Stimulated activated CD8-positive, alpha-beta memory T cell treated with anti-CD3 and anti-CD28 coated beads, Interleukin-15, amount 100 ng/mL, for 1 hour (primary cell): ENCODE measurements around the gene SLC38A5.
"Not testable (repeated sequence)": the region's sequence is repeated elsewhere in the genome, so short reads cannot be mapped to it uniquely, and the experiment has no call there.

Source experiments
- DNase-seq: peaks from one replicate; pipeline ENCODE4 v3.0.0-alpha.2; 2020; ENCODE audit warnings: low read depth

SLC38A5 gene

DNA sequence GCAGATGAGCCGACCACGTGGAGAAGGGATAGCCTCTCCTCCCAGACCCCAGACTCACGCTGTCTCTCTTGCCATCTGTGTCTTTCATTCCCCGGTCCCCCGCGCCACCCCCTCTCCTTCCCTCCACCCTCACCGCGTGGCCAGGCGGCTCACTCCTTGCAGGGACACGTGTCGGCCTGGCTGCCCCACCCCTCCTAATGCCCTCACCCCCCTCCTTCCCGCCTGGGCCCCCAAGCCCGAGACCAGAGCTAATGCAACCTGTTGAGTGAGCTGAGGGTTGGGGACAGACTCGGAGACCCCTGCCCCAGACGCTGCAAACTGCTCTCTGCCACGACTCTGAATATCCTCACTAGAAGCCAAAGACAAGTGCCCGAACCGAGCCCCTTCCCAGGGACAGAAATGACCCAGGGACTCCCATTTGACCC is 1.8 kb downstream of the SLC38A5 start:
- DNase-seq = no peak

DNA sequence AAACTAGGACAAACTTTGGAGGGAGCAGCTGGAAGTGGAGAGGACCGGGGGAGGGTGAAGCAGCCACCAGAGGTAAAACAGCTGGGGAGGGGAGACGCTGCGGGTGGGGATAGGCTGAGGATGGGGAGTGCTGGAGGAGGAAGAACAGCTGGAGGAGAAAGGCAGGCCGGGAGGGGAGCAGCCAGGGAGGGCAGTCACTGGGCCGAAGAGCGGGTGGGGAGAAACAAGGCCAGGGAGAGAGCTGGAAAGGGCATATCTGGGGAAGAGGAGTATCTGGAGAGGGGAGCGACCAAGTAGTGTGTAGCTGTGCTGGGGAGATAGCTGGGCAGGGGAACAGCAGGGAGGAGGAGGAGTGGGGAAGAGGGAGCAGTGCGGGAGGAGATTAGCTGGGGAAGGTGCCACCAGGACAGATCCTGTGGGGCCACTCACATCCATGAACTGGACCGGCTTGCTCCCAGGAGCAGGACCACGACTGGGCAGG is 2.7 kb downstream of the SLC38A5 start:
- DNase-seq = no peak

DNA sequence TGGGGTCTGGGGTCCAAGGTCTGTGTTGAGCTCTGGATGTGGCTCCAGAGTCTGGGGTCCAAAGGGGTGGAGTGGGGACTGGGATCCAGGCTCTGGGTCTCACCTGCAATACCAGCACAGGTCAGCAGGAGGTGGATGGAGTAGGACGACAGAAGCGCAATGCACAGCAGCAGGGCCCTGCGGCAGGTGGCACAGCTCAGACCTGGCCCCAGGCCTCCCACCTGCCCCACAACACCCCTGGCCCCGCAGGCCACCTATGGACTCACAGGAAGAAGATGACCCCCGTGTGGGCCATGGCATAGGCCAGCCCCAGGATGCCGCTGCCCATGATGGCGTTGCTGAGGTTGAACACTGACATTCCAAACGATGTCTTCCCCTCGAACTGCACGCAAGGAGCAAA is 3.4 kb downstream of the SLC38A5 start:
- no peak for DNase-seq

DNA sequence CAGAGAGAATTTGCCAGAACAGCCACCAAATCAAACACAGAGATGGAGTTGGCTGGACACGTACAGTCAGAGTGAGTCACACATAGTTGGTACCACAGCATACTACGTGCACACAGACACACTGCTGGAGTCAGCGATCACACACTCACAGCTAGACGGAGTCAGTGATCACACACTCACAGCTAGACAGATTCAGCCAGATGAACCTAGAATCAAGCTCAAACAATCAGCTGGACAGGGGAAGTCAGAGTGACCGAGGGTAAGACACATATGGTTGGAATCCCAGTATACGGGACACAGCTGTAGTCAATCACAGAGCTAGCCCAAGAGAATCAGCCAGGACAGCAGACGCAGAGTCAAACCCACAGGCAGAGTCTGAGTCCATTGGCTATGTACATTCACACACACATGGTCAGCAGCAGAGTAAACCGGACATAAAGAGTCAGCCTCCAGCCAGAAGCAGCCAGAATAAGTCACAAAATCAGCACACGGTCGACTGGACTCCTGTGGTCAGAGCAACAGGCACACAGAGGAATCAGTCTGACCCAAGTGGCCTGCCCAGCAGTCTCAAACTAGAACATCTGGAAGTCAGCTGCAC is 4.6 kb downstream of the SLC38A5 start:
- DNase-seq = no peak

DNA sequence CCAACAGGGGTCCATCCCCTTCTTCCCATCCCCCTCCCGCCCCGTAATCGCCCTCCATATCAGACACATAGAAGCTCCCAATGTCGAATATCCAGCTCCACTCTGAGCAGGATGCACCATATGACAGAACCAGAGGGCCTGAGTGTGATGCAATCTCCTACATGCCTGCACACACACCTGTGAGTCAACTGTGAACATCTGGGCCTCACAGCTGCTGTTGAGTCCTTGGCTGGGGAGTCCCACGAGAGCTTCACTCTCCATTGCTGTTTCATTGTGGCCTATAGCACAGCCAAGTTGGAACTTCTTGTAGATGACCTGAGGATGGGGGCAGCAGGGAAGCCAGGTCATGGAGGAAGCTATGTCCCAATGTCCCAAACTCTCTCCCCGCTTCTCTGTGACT is 8.2 kb downstream of the SLC38A5 start:
- no peak for DNase-seq

DNA sequence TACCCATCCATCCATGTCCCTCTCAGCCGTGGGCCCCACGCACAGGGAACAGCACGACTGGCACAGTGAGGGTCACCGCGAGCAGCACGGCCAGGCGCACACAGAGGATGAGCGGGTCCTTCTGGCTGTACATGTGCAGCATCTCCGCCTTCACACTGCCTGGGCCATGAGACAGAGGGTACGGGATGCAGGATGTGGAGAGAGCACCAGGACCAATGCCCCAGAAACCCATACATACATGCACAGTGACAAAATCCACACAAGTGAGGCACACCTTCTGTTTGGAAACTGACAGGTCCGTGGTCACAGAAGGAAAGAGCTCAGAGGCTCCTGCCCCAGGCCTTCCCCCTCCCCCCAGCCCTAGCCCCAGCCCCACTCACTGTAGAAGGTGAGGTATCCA is 9.5 kb downstream of the SLC38A5 start:
- DNase-seq = no peak

DNA sequence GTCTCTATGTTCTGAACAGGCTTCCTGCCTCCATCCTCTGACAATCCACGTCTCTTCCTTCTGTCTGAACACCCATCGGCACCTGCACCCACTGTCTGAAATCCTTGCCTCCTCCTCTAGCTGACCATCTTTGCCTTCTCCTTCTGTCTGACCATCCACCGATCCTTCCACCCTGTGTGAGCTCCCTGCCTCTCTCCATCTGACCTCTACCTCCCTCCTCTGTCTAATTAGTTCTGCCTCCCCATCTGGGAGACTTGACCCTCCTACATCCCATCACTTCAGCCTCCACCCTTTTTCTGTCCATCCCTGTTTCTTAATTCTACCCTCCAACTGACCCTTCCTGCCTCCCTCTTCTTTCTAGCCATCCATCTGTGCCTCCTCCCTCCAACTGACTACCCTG is 10.0 kb downstream of the SLC38A5 start:
- DNase-seq = no peak

DNA sequence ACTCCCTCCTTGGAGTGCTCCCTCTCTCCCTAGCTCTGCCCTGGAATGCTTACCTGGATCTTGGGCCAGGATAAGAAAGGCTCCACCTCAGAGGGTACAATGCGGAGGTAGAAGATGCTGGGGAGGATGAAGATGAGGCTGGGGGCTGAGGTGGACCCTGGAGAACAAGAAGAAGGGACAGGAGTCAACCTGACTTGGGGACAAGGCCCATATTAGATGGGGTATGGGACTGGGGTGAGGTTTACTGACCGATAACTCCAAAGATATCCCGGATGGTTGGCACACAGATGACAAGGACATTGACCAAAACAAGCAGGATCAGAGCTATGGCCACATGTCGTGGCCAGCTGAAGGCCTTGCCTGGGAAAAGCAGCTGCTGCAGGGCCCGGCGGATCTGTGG is 10.6 kb downstream of the SLC38A5 start:
- DNase-seq = no peak

DNA sequence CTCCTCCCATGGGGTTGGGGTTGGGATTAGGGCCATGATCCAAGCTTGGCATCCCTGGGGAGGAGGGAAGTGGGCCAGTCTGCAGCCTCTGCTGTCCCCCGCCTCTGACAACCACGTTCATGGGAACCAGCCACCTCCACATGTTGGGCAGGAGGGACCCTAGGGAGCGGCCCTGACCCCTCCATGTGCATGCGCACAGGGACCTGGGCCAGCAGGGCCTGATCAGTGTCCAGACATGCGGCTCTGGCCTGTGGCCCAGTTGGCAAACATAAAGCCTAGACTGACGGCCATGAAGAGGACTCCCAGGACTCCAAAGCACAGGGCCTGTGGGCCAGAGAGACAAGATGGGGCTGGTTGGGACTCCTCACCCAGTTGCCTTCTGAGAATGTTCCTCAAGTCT is 11.3 kb downstream of the SLC38A5 start:
- no peak for DNase-seq

DNA sequence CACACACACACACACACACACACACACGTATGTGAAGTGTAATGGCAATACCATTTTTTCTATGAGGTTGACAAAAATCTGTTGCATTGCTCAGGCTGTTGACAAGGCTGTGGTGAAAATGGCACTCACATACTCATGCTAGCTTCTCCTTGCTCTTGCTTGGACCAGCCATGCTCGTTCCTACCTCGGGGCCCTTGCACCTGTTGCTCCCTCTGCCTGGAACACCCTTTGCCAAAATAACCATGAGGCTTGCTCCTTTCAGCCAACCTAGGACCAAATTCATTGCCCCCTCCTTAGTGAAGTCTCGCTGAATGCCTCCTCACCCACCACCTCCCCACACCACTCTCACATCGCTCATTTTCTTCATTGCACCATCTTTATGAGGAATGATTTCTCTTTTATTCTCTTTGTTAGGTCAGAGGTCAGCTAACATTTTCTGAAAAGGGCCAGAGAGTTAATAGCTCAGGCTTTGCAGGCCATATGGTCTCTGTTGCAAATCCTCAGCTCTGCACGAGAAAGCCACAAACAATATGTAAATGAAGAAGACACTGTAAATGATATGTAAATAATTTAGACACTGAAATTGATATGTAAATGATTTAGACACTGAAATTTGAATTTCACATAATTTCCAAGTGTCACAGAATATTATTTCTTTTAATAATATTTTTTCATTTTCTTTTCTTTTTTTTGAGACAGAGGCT is 13.3 kb downstream of the SLC38A5 start:
- DNase-seq = no peak

DNA sequence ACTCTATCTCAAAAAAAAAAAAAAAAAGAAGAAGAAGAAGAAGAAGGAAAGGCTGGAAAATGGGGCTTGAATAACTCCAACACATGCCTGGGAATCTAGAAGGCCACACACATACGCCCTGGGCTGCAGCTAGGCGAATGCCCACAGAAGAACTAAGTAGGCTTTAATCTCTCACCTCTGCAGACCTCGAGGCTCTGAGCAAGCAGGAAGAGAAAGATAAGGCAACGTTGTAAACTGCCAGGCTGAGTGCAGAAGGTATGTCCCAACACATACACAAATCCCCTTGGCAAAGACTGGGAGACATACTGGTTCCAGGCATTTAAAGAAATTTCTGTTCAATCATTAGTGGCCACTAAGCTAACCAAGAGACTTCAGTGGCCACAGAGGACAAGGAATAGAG is 18.4 kb downstream of the SLC38A5 start:
- no peak for DNase-seq

DNA sequence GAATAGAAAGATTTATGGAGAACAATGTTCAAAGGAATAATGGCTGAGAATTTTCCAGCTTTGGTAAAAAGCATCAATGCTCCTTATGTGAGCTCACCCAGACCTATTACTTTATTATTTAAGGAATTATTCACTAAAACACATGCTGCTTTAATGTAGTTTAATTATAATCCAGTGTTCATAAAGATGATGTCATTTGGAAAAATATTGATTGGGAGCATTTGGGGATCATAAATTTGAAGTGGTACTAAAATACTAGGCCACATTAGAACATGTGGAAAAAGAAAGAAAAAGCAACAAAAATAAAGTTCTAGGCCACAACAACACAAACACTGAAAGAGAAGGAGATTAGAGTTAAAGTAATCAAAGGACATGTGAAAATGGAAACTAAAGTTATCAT is 20.0 kb downstream of the SLC38A5 start:
- DNase-seq = no peak

DNA sequence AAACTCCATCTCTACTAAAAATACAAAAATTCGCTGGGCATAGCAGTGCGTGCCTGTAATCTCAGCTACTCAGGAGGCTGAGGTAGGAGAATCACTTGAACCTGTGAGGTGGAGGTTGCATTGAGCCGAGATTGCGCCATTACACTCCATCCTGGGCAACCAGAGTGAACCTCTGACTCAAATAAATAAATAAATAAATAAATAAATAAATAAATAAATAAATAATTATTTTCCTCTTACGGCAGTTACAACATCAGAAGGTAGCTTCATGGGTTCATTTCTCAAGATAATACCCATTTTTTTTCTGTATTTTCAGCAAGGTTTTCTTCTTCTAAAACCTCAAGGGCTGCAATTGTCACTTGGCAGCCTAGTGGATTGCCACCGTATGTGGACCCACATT is 22.9 kb downstream of the SLC38A5 start:
- DNase-seq = not testable (repeated sequence)

DNA sequence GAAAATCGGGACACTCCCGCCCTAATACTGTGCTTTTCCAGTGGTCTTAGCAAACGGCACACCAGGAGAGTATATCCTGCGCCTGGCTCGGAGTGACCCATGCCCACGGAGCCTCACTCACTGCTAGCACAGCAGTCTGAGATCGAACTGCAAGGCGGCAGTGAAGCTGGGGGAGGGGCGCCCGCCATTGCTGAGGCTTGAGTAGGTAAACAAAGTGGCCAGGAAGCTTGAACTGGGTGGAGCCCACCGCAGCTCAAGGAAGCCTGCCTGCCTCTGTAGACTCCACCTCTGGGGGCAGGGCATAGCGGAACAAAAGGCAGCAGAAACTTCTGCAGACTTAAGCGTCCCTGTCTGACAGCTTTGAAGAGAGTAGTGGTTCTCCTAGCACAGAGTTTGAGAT is 36.3 kb downstream of the SLC38A5 start:
- not testable (repeated sequence) for DNase-seq

DNA sequence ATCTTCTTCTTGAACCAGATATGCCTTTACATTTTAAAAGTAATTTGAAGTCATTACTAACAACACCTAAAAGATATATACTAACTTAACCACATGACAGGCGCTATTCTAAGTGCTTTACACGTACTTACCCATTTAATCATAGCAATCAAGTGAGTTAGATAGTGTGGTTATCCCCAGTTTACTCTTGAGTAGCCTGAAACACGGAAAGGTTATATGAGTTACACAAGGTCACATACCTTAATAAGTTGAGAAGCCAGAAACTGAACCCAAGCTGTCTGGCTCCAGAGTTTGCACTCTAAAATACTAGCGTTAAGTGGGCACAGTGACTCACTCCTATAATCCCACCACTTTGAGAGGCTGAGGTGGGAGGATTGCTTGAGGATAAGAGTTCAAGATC is 39.9 kb downstream of the SLC38A5 start:
- not testable (repeated sequence) for DNase-seq

DNA sequence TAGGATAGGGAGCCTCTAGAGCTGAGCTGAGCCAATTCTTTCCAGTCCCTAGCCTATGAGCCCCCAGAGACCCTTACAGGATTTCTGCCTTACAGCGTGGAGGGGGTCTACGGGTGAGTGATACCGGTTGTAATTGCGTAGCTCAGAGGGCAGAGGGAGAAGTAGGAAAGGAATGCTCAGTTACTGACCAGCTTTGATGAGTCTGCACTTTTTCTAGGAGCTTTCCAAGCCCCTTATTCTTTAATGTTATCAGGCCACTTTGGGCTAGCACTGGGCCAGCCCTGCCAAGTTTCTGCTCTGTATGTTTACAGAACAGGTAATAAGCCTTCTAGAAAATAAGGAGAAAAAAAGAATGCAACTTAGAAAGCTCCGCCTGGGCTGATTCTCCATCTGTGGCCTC is 40.5 kb downstream of the SLC38A5 start:
- DNase-seq = not testable (repeated sequence)

DNA sequence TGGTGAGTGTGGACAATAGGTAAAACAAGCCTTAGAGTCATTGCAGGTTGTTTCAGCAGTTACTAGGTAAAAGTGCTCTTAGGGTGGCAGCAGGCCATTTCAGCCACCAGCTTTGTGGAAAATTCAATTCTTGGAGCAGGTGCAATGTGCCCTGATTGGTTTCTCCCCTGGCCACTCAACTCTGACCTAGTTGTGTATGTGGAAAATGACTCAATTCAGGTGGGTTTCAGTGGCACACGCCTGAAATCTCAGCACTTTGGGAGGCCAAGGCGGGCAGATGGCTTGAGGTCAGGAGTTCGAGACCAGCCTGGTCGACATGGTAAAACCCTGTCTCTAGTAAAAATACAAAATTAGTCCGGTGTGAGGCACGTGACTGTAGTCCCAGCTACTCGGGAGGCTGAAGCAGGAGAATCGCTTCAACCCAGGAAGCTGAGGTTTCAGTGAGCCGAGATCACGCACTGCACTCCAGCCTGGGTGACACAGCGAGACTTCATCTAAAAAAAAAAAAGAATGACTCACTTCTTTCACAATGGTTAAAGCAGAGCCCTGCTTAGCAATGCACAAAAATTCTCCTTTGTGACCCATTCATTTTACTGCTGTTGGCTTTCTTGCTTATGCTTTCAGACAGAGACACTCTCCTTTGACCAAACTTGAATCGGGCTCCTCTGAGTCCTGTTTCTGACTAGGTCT is 42.9 kb downstream of the SLC38A5 start:
- not testable (repeated sequence) for DNase-seq

DNA sequence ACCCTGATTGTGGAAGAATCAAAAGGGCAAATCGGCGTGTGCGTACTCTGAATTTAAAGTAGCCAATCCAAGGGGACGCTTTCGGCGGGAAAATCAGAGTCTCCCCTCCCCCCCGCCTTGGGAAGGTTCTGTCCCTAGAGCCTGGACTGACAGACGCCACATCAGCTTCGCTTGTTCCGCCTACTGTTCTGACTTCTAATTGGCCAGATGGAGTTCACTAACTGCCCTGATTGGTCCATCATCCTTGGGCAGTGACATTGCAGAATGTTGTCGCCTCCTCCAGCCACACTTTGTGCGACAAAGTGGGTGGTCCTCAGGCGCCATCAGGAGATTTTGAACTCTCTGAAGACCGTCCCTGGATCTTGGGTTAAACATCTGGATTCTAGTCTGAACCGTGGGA is 58.2 kb downstream of the SLC38A5 start, which contains the start of gene SSX4B:
SSX4B (minus strand) TSS at position 101 of the 400 bp plus-strand sequence. CDS start 588 bp downstream, outside the sequence.
- DNase-seq = not testable (repeated sequence)
